Measurements from ENCODE around the gene FSD1.

Gene FSD1

GRCh38 chr19:4357095-4357797 is 52.8 kb downstream of the FSD1 start:
- H3K4me3 ChIP-seq (ENCODE audit: low read length): no peak overlapping the region; the same call in 1 of the 2 replicates
- DNase-seq (ENCODE audit: low read depth, low spot score): no peak
- no peak overlapping the region for H3K27ac ChIP-seq (ENCODE audit: low read length)
- H3K9me3 ChIP-seq (ENCODE audit: control insufficient read depth, insufficient read depth, low read length): no peaks in the 10 kb centered on the region
- H3K27me3 ChIP-seq (ENCODE audit: control insufficient read depth, insufficient read depth, low read length): no peaks in the 10 kb centered on the region
- H3K36me3 ChIP-seq (ENCODE audit: control insufficient read depth, insufficient read depth, low read length): peaks cover 17% of the 10 kb centered on the region
- H3K4me1 ChIP-seq (ENCODE audit: control insufficient read depth, insufficient read depth, low read length): 0 out of 2 replicates have a peak, but pooled peaks cover 2% of the 10 kb centered on the region
- no CpG with 5 or more reads among the region's 23 CpGs for WGBS (ENCODE audit: insufficient coverage, insufficient read length)

DNA sequence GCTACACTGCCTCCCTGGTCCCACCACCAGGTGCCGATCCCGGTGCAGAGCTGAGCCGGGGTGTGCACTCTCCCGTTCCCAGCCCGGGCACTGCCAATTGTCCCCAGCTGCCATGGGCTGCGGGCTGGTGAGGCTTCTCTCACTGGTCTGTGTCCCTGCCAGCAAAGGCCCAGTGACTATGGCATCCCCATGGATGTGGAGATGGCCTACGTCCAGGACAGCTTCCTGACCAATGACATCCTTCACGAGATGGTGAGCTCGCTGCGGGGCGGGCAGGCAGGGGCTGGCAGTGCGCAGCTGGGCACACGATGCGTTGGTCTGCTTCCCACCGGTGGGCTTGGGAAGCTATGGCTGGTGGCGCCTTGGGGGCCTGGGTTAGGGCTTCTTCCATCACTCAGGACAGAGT is 53.5 kb downstream of the FSD1 start:
- H3K27me3 ChIP-seq (ENCODE audit: control insufficient read depth, insufficient read depth, low read length): no peaks in the 10 kb centered on the region
- H3K27ac ChIP-seq (ENCODE audit: low read length): no peak overlapping the region
- 0 out of 2 replicates have a peak, but pooled peaks cover 2% of the 10 kb centered on the region for H3K4me1 ChIP-seq (ENCODE audit: control insufficient read depth, insufficient read depth, low read length)
- H3K9me3 ChIP-seq (ENCODE audit: control insufficient read depth, insufficient read depth, low read length): no peaks in the 10 kb centered on the region
- DNase-seq (ENCODE audit: low read depth, low spot score): no peak
- H3K36me3 ChIP-seq (ENCODE audit: control insufficient read depth, insufficient read depth, low read length): peaks cover 17% of the 10 kb centered on the region
- H3K4me3 ChIP-seq (ENCODE audit: low read length): no peak overlapping the region
- no CpG with 5 or more reads among the region's 16 CpGs for WGBS (ENCODE audit: insufficient coverage, insufficient read length)

GRCh38 chr19:4358709-4359626 is 54.6 kb downstream of the FSD1 start:
- Histone ChIP-seq H3K27ac (ENCODE audit: low read length) (no peak overlapping the region), H3K9me3 (ENCODE audit: control insufficient read depth, insufficient read depth, low read length) (no peaks in the 10 kb centered on the region), H3K4me3 (ENCODE audit: low read length) (no peak overlapping the region), H3K4me1 (ENCODE audit: control insufficient read depth, insufficient read depth, low read length) (0 out of 2 replicates have a peak, but pooled peaks cover 2% of the 10 kb centered on the region), H3K36me3 (ENCODE audit: control insufficient read depth, insufficient read depth, low read length) (peaks cover 16% of the 10 kb centered on the region), H3K27me3 (ENCODE audit: control insufficient read depth, insufficient read depth, low read length) (no peaks in the 10 kb centered on the region)
- no CpG with 5 or more reads among the region's 25 CpGs for WGBS (ENCODE audit: insufficient coverage, insufficient read length)
- DNase-seq (ENCODE audit: low read depth, low spot score): no peak

DNA sequence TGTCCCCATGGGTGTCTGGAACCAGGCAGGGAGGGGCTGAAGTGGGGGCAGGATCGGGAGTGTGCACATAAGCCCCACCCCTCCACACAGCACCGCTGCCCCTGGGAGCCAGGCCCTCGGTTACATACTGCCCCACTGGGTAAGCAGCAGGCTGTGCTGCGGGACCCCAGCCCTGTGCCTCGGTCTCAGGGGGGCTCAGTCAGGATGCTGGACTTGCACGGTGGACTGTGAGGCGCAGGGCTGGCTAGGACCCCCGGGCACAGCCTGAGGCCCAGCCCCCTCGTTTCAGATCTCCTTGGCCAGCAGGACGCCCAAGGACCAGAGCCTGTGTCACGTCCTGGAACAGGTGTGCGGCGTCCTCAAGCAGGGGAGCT is 55.2 kb downstream of the FSD1 start:
- H3K27me3 ChIP-seq (ENCODE audit: control insufficient read depth, insufficient read depth, low read length): no peaks in the 10 kb centered on the region
- 0 out of 2 replicates have a peak, but pooled peaks cover 2% of the 10 kb centered on the region for H3K4me1 ChIP-seq (ENCODE audit: control insufficient read depth, insufficient read depth, low read length)
- H3K4me3 ChIP-seq (ENCODE audit: low read length): no peak overlapping the region
- WGBS (ENCODE audit: insufficient coverage, insufficient read length): no CpG with 5 or more reads among the region's 13 CpGs
- H3K36me3 ChIP-seq (ENCODE audit: control insufficient read depth, insufficient read depth, low read length): peaks cover 13% of the 10 kb centered on the region
- H3K9me3 ChIP-seq (ENCODE audit: control insufficient read depth, insufficient read depth, low read length): no peaks in the 10 kb centered on the region
- H3K27ac ChIP-seq (ENCODE audit: low read length): no peak overlapping the region
- DNase-seq (ENCODE audit: low read depth, low spot score): no peak

- H3K9me3 ChIP-seq (ENCODE audit: control insufficient read depth, insufficient read depth, low read length): no peaks in the 10 kb centered on the region
- peaks cover 15% of the 10 kb centered on the region for H3K36me3 ChIP-seq (ENCODE audit: control insufficient read depth, insufficient read depth, low read length)
- H3K27me3 ChIP-seq (ENCODE audit: control insufficient read depth, insufficient read depth, low read length): no peaks in the 10 kb centered on the region
- no peak overlapping the region for H3K27ac ChIP-seq (ENCODE audit: low read length)
- H3K4me1 ChIP-seq (ENCODE audit: control insufficient read depth, insufficient read depth, low read length): 0 out of 2 replicates have a peak, but pooled peaks cover 2% of the 10 kb centered on the region
- no peak for DNase-seq (ENCODE audit: low read depth, low spot score)
- WGBS (ENCODE audit: insufficient coverage, insufficient read length): no CpG with 5 or more reads among the region's 9 CpGs
- no peak overlapping the region for H3K4me3 ChIP-seq (ENCODE audit: low read length)
These were observed 55.7 kb downstream of the FSD1 start for GRCh38 chr19:4360081-4360569.

GRCh38 chr19:4360641-4361151 is 56.3 kb downstream of the FSD1 start:
- Histone ChIP-seq H3K36me3 (ENCODE audit: control insufficient read depth, insufficient read depth, low read length) (peaks cover 17% of the 10 kb centered on the region), H3K27me3 (ENCODE audit: control insufficient read depth, insufficient read depth, low read length) (no peaks in the 10 kb centered on the region), H3K4me1 (ENCODE audit: control insufficient read depth, insufficient read depth, low read length) (0 out of 2 replicates have a peak, but pooled peaks cover 2% of the 10 kb centered on the region), H3K4me3 (ENCODE audit: low read length) (no peak overlapping the region), H3K9me3 (ENCODE audit: control insufficient read depth, insufficient read depth, low read length) (no peaks in the 10 kb centered on the region), H3K27ac (ENCODE audit: low read length) (no peak overlapping the region)
- WGBS (ENCODE audit: insufficient coverage, insufficient read length): no CpG with 5 or more reads among the region's 12 CpGs
- no peak for DNase-seq (ENCODE audit: low read depth, low spot score)

- Histone ChIP-seq H3K27me3 (ENCODE audit: control insufficient read depth, insufficient read depth, low read length) (no peaks in the 10 kb centered on the region), H3K4me1 (ENCODE audit: control insufficient read depth, insufficient read depth, low read length) (0 out of 2 replicates have a peak, but pooled peaks cover 2% of the 10 kb centered on the region), H3K4me3 (ENCODE audit: low read length) (no peak overlapping the region), H3K27ac (ENCODE audit: low read length) (no peak overlapping the region), H3K9me3 (ENCODE audit: control insufficient read depth, insufficient read depth, low read length) (no peaks in the 10 kb centered on the region), H3K36me3 (ENCODE audit: control insufficient read depth, insufficient read depth, low read length) (peaks cover 19% of the 10 kb centered on the region)
- DNase-seq (ENCODE audit: low read depth, low spot score): no peak
- WGBS (ENCODE audit: insufficient coverage, insufficient read length): no CpG with 5 or more reads among the region's 50 CpGs
These were observed 57.0 kb downstream of the FSD1 start for GRCh38 chr19:4361152-4362046.

DNA sequence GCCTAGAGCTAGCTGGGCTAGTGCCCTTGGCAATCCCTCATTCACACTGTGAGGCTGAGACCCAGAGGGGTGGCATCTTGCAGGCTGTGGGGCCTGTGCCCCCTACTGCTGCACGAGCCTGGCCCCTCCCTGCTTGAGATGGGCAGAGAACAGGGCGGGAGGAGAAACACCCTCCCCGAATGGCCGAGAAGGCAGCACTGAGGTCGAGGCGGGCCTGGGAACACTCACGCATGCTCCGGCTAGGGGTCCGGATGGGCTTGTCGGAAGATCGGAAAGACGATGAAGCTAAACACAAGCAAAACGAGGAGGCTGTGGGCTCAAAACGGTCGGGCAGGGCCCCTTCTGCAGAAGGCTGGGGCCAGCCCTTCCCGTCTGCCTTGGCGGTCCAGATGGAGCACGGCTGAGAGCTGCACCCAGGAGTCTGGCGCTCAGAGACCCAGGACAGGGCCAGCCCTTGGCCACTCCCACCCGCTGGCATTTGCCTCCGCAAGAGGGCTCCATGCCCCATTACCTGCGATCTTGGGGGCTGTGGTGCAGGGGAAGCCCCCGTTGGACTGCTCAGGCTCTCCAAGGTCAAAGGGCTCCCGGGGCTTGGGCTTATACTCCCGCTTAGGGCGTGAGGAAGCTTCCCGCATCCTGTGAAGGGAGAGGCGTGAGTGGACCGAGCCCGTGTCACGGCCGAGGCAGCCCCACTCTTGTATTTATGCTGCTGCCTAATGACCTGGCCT is 57.9 kb downstream of the FSD1 start:
- Histone ChIP-seq H3K27ac (ENCODE audit: low read length) (no peak overlapping the region), H3K4me3 (ENCODE audit: low read length) (no peak overlapping the region), H3K36me3 (ENCODE audit: control insufficient read depth, insufficient read depth, low read length) (peaks cover 18% of the 10 kb centered on the region), H3K4me1 (ENCODE audit: control insufficient read depth, insufficient read depth, low read length) (0 out of 2 replicates have a peak, but pooled peaks cover 2% of the 10 kb centered on the region), H3K9me3 (ENCODE audit: control insufficient read depth, insufficient read depth, low read length) (no peaks in the 10 kb centered on the region), H3K27me3 (ENCODE audit: control insufficient read depth, insufficient read depth, low read length) (no peaks in the 10 kb centered on the region)
- WGBS (ENCODE audit: insufficient coverage, insufficient read length): no CpG with 5 or more reads among the region's 32 CpGs
- DNase-seq (ENCODE audit: low read depth, low spot score): no peak

- WGBS (ENCODE audit: insufficient coverage, insufficient read length): no CpG with 5 or more reads among the region's 22 CpGs
- no peaks in the 10 kb centered on the region for H3K9me3 ChIP-seq (ENCODE audit: control insufficient read depth, insufficient read depth, low read length)
- H3K4me3 ChIP-seq (ENCODE audit: low read length): no peak overlapping the region
- H3K27ac ChIP-seq (ENCODE audit: low read length): no peak overlapping the region
- H3K36me3 ChIP-seq (ENCODE audit: control insufficient read depth, insufficient read depth, low read length): peaks cover 18% of the 10 kb centered on the region
- H3K4me1 ChIP-seq (ENCODE audit: control insufficient read depth, insufficient read depth, low read length): 0 out of 2 replicates have a peak, but pooled peaks cover 2% of the 10 kb centered on the region
- no peaks in the 10 kb centered on the region for H3K27me3 ChIP-seq (ENCODE audit: control insufficient read depth, insufficient read depth, low read length)
- no peak for DNase-seq (ENCODE audit: low read depth, low spot score)
These were observed 58.6 kb downstream of the FSD1 start for GRCh38 chr19:4362831-4363545.
